GM06990 (cell line): ENCODE results near the gene SPINK1.

Source experiments
- DNase-seq: peaks from one replicate; pipeline ENCODE4 v3.0.0-alpha.2; 2011; ENCODE audit not compliant: insufficient read length; ENCODE audit errors: extremely low read depth
- H3K27me3 ChIP-seq: replicated peaks from 2 replicates; pipeline ENCODE4 v1.6.0; 2011; ENCODE audit warnings: low read length; ENCODE audit not compliant: control insufficient read depth, insufficient read depth
- H3K36me3 ChIP-seq: 2 replicates; pipeline ENCODE4 v1.5.1; 2011; ENCODE audit warnings: low read length; ENCODE audit not compliant: control insufficient read depth, insufficient read depth
- H3K4me3 ChIP-seq: replicated peaks from 2 replicates; pipeline ENCODE4 v1.5.1; 2011; ENCODE audit warnings: low read depth, mild to moderate bottlenecking, control low read depth, low read length
- CTCF ChIP-seq: IDR thresholded peaks from 2 replicates; pipeline ENCODE4 v1.5.1; 2011; ENCODE audit warnings: low read length, control low read depth, mild to moderate bottlenecking, inconsistent platforms; ENCODE audit not compliant: insufficient read depth, poor library complexity, severe bottlenecking

The SPINK1 gene

GRCh38 chr5:147851578-147851977 lies 20.1 kb upstream of the SPINK1 start:
- no peaks in the 10 kb centered on the region for H3K27me3 ChIP-seq
- TF ChIP-seq CTCF = no peak
- DNase-seq = no peak
- H3K4me3 ChIP-seq = no peak overlapping the region
- H3K36me3 ChIP-seq = no peaks in the 10 kb centered on the region

GRCh38 chr5:147849226-147849625 lies 17.8 kb upstream of the SPINK1 start:
- Histone ChIP-seq H3K4me3 (no peak overlapping the region), H3K36me3 (no peaks in the 10 kb centered on the region), H3K27me3 (no peaks in the 10 kb centered on the region)
- DNase-seq = no peak
- no peak for TF ChIP-seq CTCF

- no peak for DNase-seq
- Histone ChIP-seq H3K36me3 (no peaks in the 10 kb centered on the region), H3K27me3 (no peaks in the 10 kb centered on the region; the same call in 1 of the 2 replicates), H3K4me3 (no peak overlapping the region)
- no peak for TF ChIP-seq CTCF
Observed at GRCh38 chr5:147845618-147846017, 14.1 kb upstream of the SPINK1 start.

GRCh38 chr5:147844846-147845245 lies 13.4 kb upstream of the SPINK1 start:
- TF ChIP-seq CTCF = no peak
- no peaks in the 10 kb centered on the region; the same call in 1 of the 2 replicates for H3K27me3 ChIP-seq
- DNase-seq = no peak
- no peak overlapping the region for H3K4me3 ChIP-seq
- H3K36me3 ChIP-seq = no peaks in the 10 kb centered on the region

GRCh38 chr5:147842869-147843268 lies 11.4 kb upstream of the SPINK1 start:
- no peak for TF ChIP-seq CTCF
- H3K36me3 ChIP-seq = no peaks in the 10 kb centered on the region
- H3K27me3 ChIP-seq = no peaks in the 10 kb centered on the region; the same call in 1 of the 2 replicates
- H3K4me3 ChIP-seq = no peak overlapping the region
- no peak for DNase-seq

- no peak for DNase-seq
- H3K36me3 ChIP-seq = no peaks in the 10 kb centered on the region
- no peak overlapping the region for H3K4me3 ChIP-seq
- no peak for TF ChIP-seq CTCF
- H3K27me3 ChIP-seq = no peaks in the 10 kb centered on the region
Observed at GRCh38 chr5:147836439-147836838, 5.0 kb upstream of the SPINK1 start.
